Fibroblast of mammary gland (primary cell): ENCODE data around the gene COL12A1.
A peak's percentile ranks its signal among the peaks of the same experiment; 100 is the strongest.

Experiments
- DNase-seq: peaks from one replicate; pipeline ENCODE4 v3.0.0-alpha.2; 2010; ENCODE audit warnings: low read depth
- H3K4me3 ChIP-seq: 2 replicates; pipeline ENCODE4 v1.5.1; 2011; ENCODE audit warnings: low read depth, mild to moderate bottlenecking, low read length, moderate library complexity; ENCODE audit not compliant: control insufficient read depth
- TF ChIP-seq, protein P1 (sequence below): conservative IDR thresholded peaks from 2 replicates; pipeline ENCODE4 v1.5.1; 2011; ENCODE audit warnings: low read depth, low read length, inconsistent platforms; ENCODE audit not compliant: control insufficient read depth, insufficient read depth

The COL12A1 gene

DNA sequence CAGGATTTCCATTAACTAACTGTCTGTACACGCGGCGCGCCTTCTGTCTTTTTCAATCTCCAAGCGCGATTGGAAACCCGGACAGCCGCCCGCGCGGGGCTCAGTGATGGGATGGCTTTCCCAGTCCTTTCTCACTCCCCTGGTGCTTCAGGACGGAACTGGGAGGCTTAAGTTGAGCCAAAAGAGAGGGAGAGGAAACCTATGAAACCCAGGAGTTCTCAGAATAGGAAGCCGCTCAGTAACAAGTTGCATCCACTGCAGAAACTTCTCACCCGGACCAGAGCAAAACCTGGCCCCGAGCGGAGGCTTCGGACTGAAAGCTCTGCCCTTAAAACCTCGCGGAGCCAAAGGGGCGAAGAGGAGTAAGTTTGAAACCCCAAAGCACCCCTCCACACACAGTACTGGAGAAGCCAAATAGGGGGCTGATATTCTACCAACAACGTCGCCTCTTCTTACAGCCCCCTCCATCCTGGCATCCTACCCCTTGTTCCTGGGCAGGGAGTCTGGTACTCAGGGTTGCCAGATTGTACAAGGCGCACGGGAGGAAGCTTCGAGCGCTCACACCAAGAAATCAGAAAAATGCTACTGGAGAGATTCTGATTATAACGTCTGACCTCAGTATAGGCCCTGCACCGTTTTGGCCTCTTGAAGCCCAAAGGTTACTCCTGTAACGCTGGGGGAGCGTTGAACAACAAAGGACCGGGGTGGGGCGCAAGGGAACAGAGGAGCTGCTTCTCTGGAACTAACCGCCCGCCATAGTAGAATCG, 906 bp upstream of the COL12A1 start:
- TF ChIP-seq, protein P1, sequence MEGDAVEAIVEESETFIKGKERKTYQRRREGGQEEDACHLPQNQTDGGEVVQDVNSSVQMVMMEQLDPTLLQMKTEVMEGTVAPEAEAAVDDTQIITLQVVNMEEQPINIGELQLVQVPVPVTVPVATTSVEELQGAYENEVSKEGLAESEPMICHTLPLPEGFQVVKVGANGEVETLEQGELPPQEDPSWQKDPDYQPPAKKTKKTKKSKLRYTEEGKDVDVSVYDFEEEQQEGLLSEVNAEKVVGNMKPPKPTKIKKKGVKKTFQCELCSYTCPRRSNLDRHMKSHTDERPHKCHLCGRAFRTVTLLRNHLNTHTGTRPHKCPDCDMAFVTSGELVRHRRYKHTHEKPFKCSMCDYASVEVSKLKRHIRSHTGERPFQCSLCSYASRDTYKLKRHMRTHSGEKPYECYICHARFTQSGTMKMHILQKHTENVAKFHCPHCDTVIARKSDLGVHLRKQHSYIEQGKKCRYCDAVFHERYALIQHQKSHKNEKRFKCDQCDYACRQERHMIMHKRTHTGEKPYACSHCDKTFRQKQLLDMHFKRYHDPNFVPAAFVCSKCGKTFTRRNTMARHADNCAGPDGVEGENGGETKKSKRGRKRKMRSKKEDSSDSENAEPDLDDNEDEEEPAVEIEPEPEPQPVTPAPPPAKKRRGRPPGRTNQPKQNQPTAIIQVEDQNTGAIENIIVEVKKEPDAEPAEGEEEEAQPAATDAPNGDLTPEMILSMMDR = no peak
- H3K4me3 ChIP-seq = peak overlapping the region; percentile 99
- peak; percentile 67 for DNase-seq

DNA sequence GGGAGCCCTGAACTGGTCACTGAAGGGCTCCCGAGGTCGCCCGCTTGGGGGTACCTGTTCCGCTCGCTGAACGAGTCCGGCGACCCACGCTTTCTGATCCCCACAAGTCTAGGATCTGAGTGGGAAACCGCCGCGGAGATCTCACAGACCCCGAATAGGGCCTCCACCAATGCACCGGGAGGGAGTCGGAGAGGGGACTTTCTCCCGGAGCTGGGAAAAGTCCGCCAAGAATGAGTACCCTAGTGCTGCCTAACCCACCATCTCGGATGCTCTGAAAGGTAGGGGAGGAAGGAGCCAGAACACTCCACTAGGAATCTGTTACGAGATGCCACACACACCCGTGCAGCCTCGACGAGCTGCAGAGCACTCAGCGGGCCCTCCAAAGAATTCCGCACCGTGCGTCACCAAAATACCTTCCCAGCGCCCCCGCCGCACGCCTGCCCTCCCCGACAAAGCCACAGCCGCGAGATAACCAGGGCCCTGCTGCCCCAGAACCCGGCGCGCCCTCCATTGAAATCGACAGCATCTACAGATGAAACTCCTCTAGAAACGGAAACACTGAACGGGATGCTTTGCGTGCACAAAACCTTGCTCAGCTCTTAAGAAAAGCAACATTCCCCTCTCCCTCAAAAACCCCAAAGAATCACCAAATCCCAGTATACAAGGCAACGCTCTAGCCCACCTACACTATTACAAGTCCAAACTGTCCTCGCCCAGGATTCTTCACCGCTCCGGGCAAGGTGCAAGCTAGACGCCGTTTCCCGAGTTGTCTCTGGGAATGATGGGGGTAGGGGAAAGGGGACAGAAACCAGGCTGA, 686 bp downstream of the COL12A1 start:
- TF ChIP-seq, protein P1 = no peak
- H3K4me3 ChIP-seq = peak overlapping the region; percentile 99
- DNase-seq = peak; percentile 70

- DNase-seq = peak; percentile 96
- H3K4me3 ChIP-seq = peak overlapping the region; percentile 99
- TF ChIP-seq, protein P1 = peak; percentile 77
Measured at GRCh38 chr6:75204217-75204958, 1.5 kb downstream of the COL12A1 start.

GRCh38 chr6:75203721-75204120, 2.1 kb downstream of the COL12A1 start:
- TF ChIP-seq, protein P1 = no peak
- peak overlapping the region; percentile 99 for H3K4me3 ChIP-seq
- DNase-seq = peak; percentile 72

GRCh38 chr6:75202676-75203131, 3.1 kb downstream of the COL12A1 start:
- DNase-seq = peak; percentile 48
- TF ChIP-seq, protein P1 = no peak
- peak overlapping the region; percentile 40 for H3K4me3 ChIP-seq
